Colon (tissue), 2 donors: ENCODE data around the gene CPLANE1.
"Not testable (repeated sequence)": the region's sequence is repeated elsewhere in the genome, so short reads cannot be mapped to it uniquely, and the experiment has no call there.

ENCODE experiments used
- FAIRE-seq: peaks from 2 replicates; lab custom pipeline; 2012; peaks lifted over from hg19 to GRCh38; lab: Jason Lieb, UNC
- donor health status: control.
- donor health status: control.

CPLANE1 gene

GRCh38 chr5:37208883-37209797 lies 40.0 kb downstream of the CPLANE1 start:
- no peak for FAIRE-seq

- no peak for FAIRE-seq
Measured at GRCh38 chr5:37207802-37208201, 41.4 kb downstream of the CPLANE1 start.

GRCh38 chr5:37206736-37207135 lies 42.4 kb downstream of the CPLANE1 start:
- no peak for FAIRE-seq

- no peak for FAIRE-seq
Measured at GRCh38 chr5:37198842-37199241, 50.3 kb downstream of the CPLANE1 start.

- no peak for FAIRE-seq
Measured at GRCh38 chr5:37198061-37198460, 51.1 kb downstream of the CPLANE1 start.

GRCh38 chr5:37197340-37198050 lies 51.7 kb downstream of the CPLANE1 start:
- peak; percentile 73 for FAIRE-seq

- no peak for FAIRE-seq
Measured at GRCh38 chr5:37190592-37190991, 58.6 kb downstream of the CPLANE1 start.

GRCh38 chr5:37189355-37189754 lies 59.8 kb downstream of the CPLANE1 start:
- FAIRE-seq = no peak

- peak; percentile 45 for FAIRE-seq
Measured at GRCh38 chr5:37187465-37187977, 61.7 kb downstream of the CPLANE1 start.

- no peak for FAIRE-seq
Measured at GRCh38 chr5:37184748-37185364, 64.3 kb downstream of the CPLANE1 start.

- no peak for FAIRE-seq
Measured at GRCh38 chr5:37182667-37183066, 66.5 kb downstream of the CPLANE1 start.

GRCh38 chr5:37174928-37175327 lies 74.2 kb downstream of the CPLANE1 start:
- no peak for FAIRE-seq

- no peak for FAIRE-seq
Measured at GRCh38 chr5:37172957-37173356, 76.2 kb downstream of the CPLANE1 start.

- no peak for FAIRE-seq
Measured at GRCh38 chr5:37170856-37171255, 78.3 kb downstream of the CPLANE1 start.

GRCh38 chr5:37166197-37166596 lies 83.0 kb downstream of the CPLANE1 start:
- no peak for FAIRE-seq

- FAIRE-seq = no peak
Measured at GRCh38 chr5:37165761-37166160, 83.4 kb downstream of the CPLANE1 start.

- no peak for FAIRE-seq
Measured at GRCh38 chr5:37153661-37154060, 95.5 kb downstream of the CPLANE1 start.

GRCh38 chr5:37146896-37147295 lies 102.3 kb downstream of the CPLANE1 start:
- no peak for FAIRE-seq

- no peak for FAIRE-seq
Measured at GRCh38 chr5:37136694-37137093, 112.5 kb downstream of the CPLANE1 start.

- not testable (repeated sequence) for FAIRE-seq
Measured at GRCh38 chr5:37135312-37135711, 113.9 kb downstream of the CPLANE1 start.

GRCh38 chr5:37133939-37134338 lies 115.2 kb downstream of the CPLANE1 start:
- FAIRE-seq = no peak

GRCh38 chr5:37132646-37133045 lies 116.5 kb downstream of the CPLANE1 start:
- FAIRE-seq = no peak

GRCh38 chr5:37121465-37121864 lies 127.7 kb downstream of the CPLANE1 start:
- FAIRE-seq = no peak
